Lower leg skin (tissue), 4 donors: ENCODE results near the gene KLF6. TPM values are rescaled to one million over a fixed set of nuclear protein-coding genes. Genes with fewer than 3 reads are reported as not detected.

Experiments used
- DNase-seq, 2 donors: peaks; one replicate each; pipeline ENCODE4 v3.0.0-alpha.2; 2019; ENCODE audit warnings: low spot score in 2 of 2
- H3K4me3 ChIP-seq: fragments of 200-600 bp; sonication (generic); 2 replicates; pipeline ENCODE4 v1.5.1; 2017; ENCODE audit warnings: mild to moderate bottlenecking, low read depth; ENCODE audit not compliant: poor library complexity, severe bottlenecking
- POLR2A ChIP-seq, 2 donors: fragments of 450-650 bp; IDR thresholded peaks; one replicate each; pipeline ENCODE4 v1.6.1; 2016 to 2017; ENCODE audit warnings: antibody characterized with exemption in 2 of 2, mild to moderate bottlenecking in 1 of 2, moderate library complexity in 1 of 2
- WGBS, 2 donors: methylation state at CpG; one replicate each; pipeline ENCODE4 v1.1.5; 2018; 5-methylcytosine and 5-hydroxymethylcytosine counted together
- intact Hi-C: fragments of 100-400 bp; cut with DNase I; formaldehyde crosslinking; loops from one replicate; pipeline ENCODE4 v1.15.0; 2023; ENCODE audit warnings: low total_unique reads
- total RNA-seq, 4 donors: library from RNA; depleted of rRNA; stranded (reverse); fragments of >200 nt; gene quantifications; one replicate each; pipeline ENCODE4 v1.1.0, GENCODE V29; 2016
- TF ChIP-seq, protein P1 (sequence below), 3 donors: fragments of 450-650 bp; IDR thresholded peaks; one replicate each; pipeline ENCODE4 v1.5.1; 2016; ENCODE audit warnings: antibody characterized with exemption in 3 of 3, mild to moderate bottlenecking in 3 of 3, moderate library complexity in 2 of 3

Gene KLF6
- total RNA-seq, 4 donors from 2014 or later: 127 to 533 (median 179) TPM

DNA sequence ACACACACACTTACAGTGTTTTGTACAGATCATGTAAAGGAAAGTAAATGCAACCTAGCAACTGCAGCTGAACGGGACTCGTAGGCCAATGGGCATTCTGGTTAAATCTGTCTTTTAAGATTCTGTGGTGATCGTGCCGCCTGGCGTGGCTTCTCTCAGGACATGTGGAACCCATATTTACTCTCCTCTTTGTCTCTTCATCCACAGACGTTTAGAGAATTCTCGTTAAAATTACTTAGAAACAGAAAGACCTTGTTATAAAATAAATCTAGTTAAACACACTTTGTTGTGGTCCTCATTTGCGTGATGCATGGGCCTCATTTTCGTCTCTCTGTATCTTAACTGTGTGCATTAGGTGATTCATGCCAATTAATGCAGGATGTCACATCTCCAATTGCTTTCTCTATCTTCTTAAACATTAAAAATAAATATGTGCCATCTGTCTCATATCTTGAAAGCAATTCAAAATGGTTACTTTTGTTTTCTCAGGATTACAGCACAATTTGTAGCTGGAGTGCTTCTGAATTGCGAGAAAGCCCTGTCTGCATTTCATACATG is 11.5 kb downstream of the KLF6 start:
- DNase-seq: no peak
- intact Hi-C loops: no loop called here
- TF ChIP-seq POLR2A (IDR thresholded peaks at IDR 0.05): no peak
- TF ChIP-seq, protein P1, sequence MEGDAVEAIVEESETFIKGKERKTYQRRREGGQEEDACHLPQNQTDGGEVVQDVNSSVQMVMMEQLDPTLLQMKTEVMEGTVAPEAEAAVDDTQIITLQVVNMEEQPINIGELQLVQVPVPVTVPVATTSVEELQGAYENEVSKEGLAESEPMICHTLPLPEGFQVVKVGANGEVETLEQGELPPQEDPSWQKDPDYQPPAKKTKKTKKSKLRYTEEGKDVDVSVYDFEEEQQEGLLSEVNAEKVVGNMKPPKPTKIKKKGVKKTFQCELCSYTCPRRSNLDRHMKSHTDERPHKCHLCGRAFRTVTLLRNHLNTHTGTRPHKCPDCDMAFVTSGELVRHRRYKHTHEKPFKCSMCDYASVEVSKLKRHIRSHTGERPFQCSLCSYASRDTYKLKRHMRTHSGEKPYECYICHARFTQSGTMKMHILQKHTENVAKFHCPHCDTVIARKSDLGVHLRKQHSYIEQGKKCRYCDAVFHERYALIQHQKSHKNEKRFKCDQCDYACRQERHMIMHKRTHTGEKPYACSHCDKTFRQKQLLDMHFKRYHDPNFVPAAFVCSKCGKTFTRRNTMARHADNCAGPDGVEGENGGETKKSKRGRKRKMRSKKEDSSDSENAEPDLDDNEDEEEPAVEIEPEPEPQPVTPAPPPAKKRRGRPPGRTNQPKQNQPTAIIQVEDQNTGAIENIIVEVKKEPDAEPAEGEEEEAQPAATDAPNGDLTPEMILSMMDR (IDR thresholded peaks at IDR 0.05): no peak
- WGBS, 2 donors: 60 to 72% methylated on average over 10 of the region's 10 CpGs
- H3K4me3 ChIP-seq: no peak overlapping the region

DNA sequence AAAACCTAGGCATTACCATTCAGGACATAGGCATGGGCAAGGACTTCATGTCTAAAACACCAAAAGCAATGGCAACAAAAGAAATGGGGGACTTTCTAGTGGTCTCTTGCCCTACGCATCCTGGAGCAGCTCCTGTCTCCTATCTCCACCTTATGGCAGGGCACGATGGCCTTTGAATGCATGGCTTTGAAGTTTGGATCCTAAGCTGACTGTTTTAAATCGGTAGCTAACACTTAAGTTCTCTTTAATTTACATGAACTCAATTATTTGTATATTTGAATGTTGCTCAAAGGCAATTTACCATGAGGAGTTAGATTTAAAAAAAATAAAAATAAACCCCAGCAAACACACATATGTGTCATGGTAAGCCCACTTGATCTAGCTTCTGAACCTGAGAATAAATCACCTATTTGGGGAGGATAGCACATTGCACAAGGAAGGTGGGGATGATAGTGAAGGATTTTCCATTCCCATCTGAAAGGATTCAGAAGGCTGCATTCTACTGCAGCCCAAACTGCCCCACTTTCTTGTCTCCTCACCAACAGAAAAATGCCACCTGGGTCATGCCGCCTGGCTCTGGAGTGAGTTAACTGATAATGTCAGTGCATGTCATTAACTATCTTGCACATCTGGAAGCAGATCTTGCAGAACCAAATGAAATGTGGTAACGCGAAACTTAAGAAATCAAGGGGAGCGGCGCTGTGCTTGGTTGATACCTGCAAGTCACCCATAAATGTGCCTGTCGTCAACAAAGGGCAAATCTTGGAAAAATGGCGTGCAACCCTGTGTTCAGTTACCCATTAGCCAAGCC is 12.4 kb downstream of the KLF6 start:
- intact Hi-C loops: no loop called here
- DNase-seq: peak in 1 of 2 donors; percentile 81
- no peak overlapping the region for H3K4me3 ChIP-seq
- WGBS, 2 donors: 89 to 93% methylated on average over 10 of the region's 10 CpGs
- TF ChIP-seq POLR2A (IDR thresholded peaks at IDR 0.05): no peak
- TF ChIP-seq, protein P1 (IDR thresholded peaks at IDR 0.05): no peak

DNA sequence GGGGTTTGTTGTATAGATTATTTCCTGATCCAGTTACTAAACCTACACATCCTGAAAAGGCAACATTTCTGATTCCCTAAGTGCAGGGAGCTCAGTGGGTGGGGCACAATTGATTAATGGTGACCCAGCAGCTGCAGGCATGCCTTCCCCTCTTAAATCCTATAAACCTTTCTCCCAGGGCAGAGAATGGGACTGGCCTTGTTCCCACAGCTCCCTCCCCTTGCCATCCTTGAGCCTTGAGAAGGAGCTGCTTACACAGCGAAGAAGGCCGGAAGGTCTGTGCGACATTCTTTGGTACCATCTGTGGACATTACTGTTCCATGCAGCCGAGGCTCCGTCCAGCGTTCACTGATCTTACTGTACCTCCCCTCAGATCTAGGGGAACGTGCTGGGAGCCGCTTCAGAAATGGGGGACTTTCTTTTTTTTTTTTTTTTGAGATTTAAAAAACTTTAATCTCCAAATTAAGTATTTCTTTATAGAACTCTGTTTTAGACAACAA is 14.3 kb downstream of the KLF6 start:
- 92 to 96% methylated on average over 8 of the region's 8 CpGs for WGBS, 2 donors
- no peak for TF ChIP-seq POLR2A (IDR thresholded peaks at IDR 0.05)
- TF ChIP-seq, protein P1 (IDR thresholded peaks at IDR 0.05): no peak
- no peak for DNase-seq
- no peak overlapping the region for H3K4me3 ChIP-seq
- intact Hi-C loops: no loop called here

DNA sequence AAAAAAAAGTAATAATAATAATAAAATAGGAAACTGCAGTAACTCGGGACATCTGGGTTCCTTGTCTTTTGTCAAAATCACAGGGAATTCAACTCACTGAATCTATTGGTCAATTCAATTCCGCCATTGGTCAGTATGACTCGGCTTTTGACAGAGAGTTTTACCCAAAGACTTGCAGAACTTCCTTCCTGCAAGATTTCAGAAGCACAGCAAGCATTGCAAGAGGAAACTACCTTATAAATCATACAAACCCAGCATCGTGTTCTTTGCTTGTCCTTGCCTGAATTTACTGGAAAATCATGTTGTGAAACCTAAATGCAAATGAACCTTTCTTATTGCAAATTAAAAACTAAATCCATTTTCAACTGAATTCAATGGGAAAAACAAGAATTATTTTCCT is 15.5 kb downstream of the KLF6 start:
- 51 to 57% methylated on average over 4 of the region's 4 CpGs for WGBS, 2 donors

DNA sequence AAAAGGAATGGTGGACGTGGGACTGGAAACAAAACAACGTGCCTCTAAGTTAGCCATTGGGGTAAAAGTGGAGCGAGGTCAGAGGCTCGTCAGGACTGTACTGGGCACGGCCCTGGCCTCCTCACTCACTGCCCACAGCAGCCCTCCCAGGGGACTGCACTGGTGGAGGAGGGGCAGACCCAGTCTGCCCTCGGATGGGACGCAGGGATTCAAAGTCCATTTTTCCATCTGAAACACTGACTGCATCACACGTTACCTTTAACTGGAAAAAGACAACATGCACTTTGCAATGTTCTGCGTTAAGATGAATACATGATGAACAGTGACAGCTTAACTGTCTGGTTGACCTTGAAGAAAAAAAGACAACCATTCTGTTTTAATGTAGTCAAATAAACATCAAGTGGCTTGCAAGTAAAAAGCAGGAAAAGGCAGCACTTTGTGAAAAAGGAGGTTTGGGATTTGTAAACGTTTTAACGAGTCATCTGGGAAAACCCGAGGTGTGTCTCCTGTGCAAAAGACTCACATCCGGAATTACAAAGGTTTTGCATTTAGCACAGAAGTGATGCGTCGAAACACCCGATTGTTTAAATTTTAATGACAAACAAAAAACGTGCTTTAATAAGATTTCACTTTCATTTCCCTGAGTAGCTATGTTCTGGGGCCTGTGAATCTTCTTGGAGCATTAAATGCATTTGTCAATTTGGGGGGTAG is 18.8 kb downstream of the KLF6 start:
- TF ChIP-seq, protein P1 (IDR thresholded peaks at IDR 0.05): no peak
- TF ChIP-seq POLR2A (IDR thresholded peaks at IDR 0.05): no peak
- intact Hi-C loops: loop anchor here (10.0 kb wide), 1 partner anchor 301 kb away; no protein-coding TSS in a partner anchor
- H3K4me3 ChIP-seq: no peak overlapping the region
- 70% methylated on average over 17 of the region's 17 CpGs for WGBS, 2 donors
- DNase-seq: peak in 1 of 2 donors; percentile 68

More for the DNA sequence above, 15.5 kb downstream of the KLF6 start:
- H3K4me3 ChIP-seq: no peak overlapping the region
- no peak for TF ChIP-seq POLR2A (IDR thresholded peaks at IDR 0.05)
- TF ChIP-seq, protein P1 (IDR thresholded peaks at IDR 0.05): no peak
- intact Hi-C loops: loop anchor here (10.0 kb wide), 1 partner anchor 305 kb away; no protein-coding TSS in a partner anchor
- DNase-seq: no peak
